GM23248 (cell line): Measurements from ENCODE around the gene ENOSF1.

ENCODE experiments used
- EZH2 ChIP-seq: fragments of 200-600 bp; sonication (generic); IDR thresholded peaks from 2 replicates; pipeline ENCODE4 v1.6.1; 2018; ENCODE audit warnings: antibody characterized with exemption, mild to moderate bottlenecking; ENCODE audit not compliant: insufficient read depth, poor library complexity, severe bottlenecking
- EZH2phosphoT487 ChIP-seq: fragments of 200-600 bp; sonication (generic); IDR thresholded peaks from 2 replicates; pipeline ENCODE4 v1.6.1; 2018; ENCODE audit warnings: antibody characterized with exemption, moderate library complexity, mild to moderate bottlenecking, low read depth; ENCODE audit not compliant: insufficient read depth

GRCh38 chr18:668260-668659 is 44.2 kb downstream of the ENOSF1 start:
- TF ChIP-seq EZH2 (no peak), EZH2phosphoT487 (no peak)
